Stimulated activated effector memory CD8-positive, alpha-beta T cell treated with anti-CD3 and anti-CD28 coated beads, Interleukin-12 subunit alpha, Interleukin-12 subunit beta, amount 100 ng/mL, for 72 hours (primary cell): ENCODE measurements around the gene SLC6A4.
"Not testable (repeated sequence)": the region's sequence is repeated elsewhere in the genome, so short reads cannot be mapped to it uniquely, and the experiment has no call there.

ENCODE experiments used
- ATAC-seq: fragments of 150-1000 bp; cut with Tn5 transposase; 2 replicates; pipeline ENCODE4 v1.10.0; 2021
- DNase-seq, 2 donors: peaks; one replicate each; pipeline ENCODE4 v3.0.0; 2021 to 2022; ENCODE audit warnings: low spot score in 2 of 2
- H3K27ac Mint-ChIP-seq: one replicate; pipeline ENCODE4 v1.8.0; 2022; ENCODE audit warnings: mild to moderate bottlenecking, mixed read lengths
- H3K36me3 Mint-ChIP-seq: one replicate; pipeline ENCODE4 v1.8.0; 2022; ENCODE audit warnings: mild to moderate bottlenecking, mixed read lengths
- H3K4me1 Mint-ChIP-seq: one replicate; pipeline ENCODE4 v1.8.0; 2022; ENCODE audit warnings: mixed read lengths
- H3K4me3 Mint-ChIP-seq: one replicate; pipeline ENCODE4 v1.8.0; 2022; ENCODE audit warnings: mild to moderate bottlenecking, mixed read lengths
- H3K9me3 Mint-ChIP-seq: one replicate; pipeline ENCODE4 v1.8.0; 2022; ENCODE audit warnings: mixed read lengths

Gene SLC6A4

GRCh38 chr17:30232015-30232823 lies 3.3 kb downstream of the SLC6A4 start:
- Mint-ChIP-seq H3K27ac (no peak overlapping the region), H3K4me1 (peaks cover 20% of the 10 kb centered on the region), H3K4me3 (no peak overlapping the region), H3K9me3 (no peaks in the 10 kb centered on the region), H3K36me3 (no peaks in the 10 kb centered on the region)
- no peak for DNase-seq
- ATAC-seq, result no peak

- Mint-ChIP-seq H3K4me1 (peaks cover 14% of the 10 kb centered on the region), H3K27ac (no peak overlapping the region), H3K9me3 (no peaks in the 10 kb centered on the region), H3K4me3 (no peak overlapping the region), H3K36me3 (no peaks in the 10 kb centered on the region)
- ATAC-seq (no peak), DNase-seq (no peak)
Observed at GRCh38 chr17:30230596-30231125, 4.8 kb downstream of the SLC6A4 start.

- DNase-seq, ATAC-seq: not testable (repeated sequence)
Observed at GRCh38 chr17:30230009-30230408, 5.5 kb downstream of the SLC6A4 start.

GRCh38 chr17:30229012-30229411 lies 6.5 kb downstream of the SLC6A4 start:
- no peak for DNase-seq
- no peak overlapping the region for H3K4me3 Mint-ChIP-seq
- ATAC-seq, result no peak
- no peaks in the 10 kb centered on the region for H3K36me3 Mint-ChIP-seq
- no peak overlapping the region for H3K27ac Mint-ChIP-seq
- no peaks in the 10 kb centered on the region for H3K9me3 Mint-ChIP-seq
- H3K4me1 Mint-ChIP-seq, result peaks cover 9% of the 10 kb centered on the region

More at GRCh38 chr17:30230009-30230408, 5.5 kb downstream of the SLC6A4 start:
- peaks cover 12% of the 10 kb centered on the region for H3K4me1 Mint-ChIP-seq
- H3K27ac Mint-ChIP-seq, H3K4me3 Mint-ChIP-seq, H3K9me3 Mint-ChIP-seq, H3K36me3 Mint-ChIP-seq: not testable (repeated sequence)

GRCh38 chr17:30228011-30228410 lies 7.5 kb downstream of the SLC6A4 start:
- no peaks in the 10 kb centered on the region for H3K36me3 Mint-ChIP-seq
- ATAC-seq (no peak), DNase-seq (no peak)
- H3K4me3 Mint-ChIP-seq, result no peak overlapping the region
- peaks cover 9% of the 10 kb centered on the region for H3K4me1 Mint-ChIP-seq
- no peak overlapping the region for H3K27ac Mint-ChIP-seq
- H3K9me3 Mint-ChIP-seq, result no peaks in the 10 kb centered on the region

- no peaks in the 10 kb centered on the region for H3K36me3 Mint-ChIP-seq
- no peak overlapping the region for H3K4me3 Mint-ChIP-seq
- ATAC-seq, result no peak
- DNase-seq, result no peak
- peaks cover 9% of the 10 kb centered on the region for H3K4me1 Mint-ChIP-seq
- H3K27ac Mint-ChIP-seq, result no peak overlapping the region
- H3K9me3 Mint-ChIP-seq, result no peaks in the 10 kb centered on the region
Observed at GRCh38 chr17:30226878-30227277, 8.6 kb downstream of the SLC6A4 start.

- Mint-ChIP-seq H3K9me3 (no peaks in the 10 kb centered on the region), H3K27ac (no peak overlapping the region), H3K4me1 (peaks cover 9% of the 10 kb centered on the region), H3K4me3 (no peak overlapping the region), H3K36me3 (no peaks in the 10 kb centered on the region)
- DNase-seq (no peak), ATAC-seq (no peak)
Observed at GRCh38 chr17:30225919-30226553, 9.5 kb downstream of the SLC6A4 start.

- no peak overlapping the region for H3K4me3 Mint-ChIP-seq
- DNase-seq, result no peak
- H3K36me3 Mint-ChIP-seq, result no peaks in the 10 kb centered on the region
- H3K27ac Mint-ChIP-seq, result no peak overlapping the region
- H3K4me1 Mint-ChIP-seq, result peaks cover 6% of the 10 kb centered on the region
- ATAC-seq, result no peak
- no peaks in the 10 kb centered on the region for H3K9me3 Mint-ChIP-seq
Observed at GRCh38 chr17:30225112-30225511, 10.4 kb downstream of the SLC6A4 start.

- DNase-seq, result no peak
- no peaks in the 10 kb centered on the region for H3K4me1 Mint-ChIP-seq
- no peak overlapping the region for H3K4me3 Mint-ChIP-seq
- H3K36me3 Mint-ChIP-seq, result no peaks in the 10 kb centered on the region
- H3K27ac Mint-ChIP-seq, result no peak overlapping the region
- H3K9me3 Mint-ChIP-seq, result no peaks in the 10 kb centered on the region
- ATAC-seq, result no peak
Observed at GRCh38 chr17:30224419-30224960, 11.0 kb downstream of the SLC6A4 start.

GRCh38 chr17:30222721-30223175 lies 12.7 kb downstream of the SLC6A4 start:
- Mint-ChIP-seq H3K36me3 (no peaks in the 10 kb centered on the region), H3K27ac (no peak overlapping the region), H3K9me3 (no peaks in the 10 kb centered on the region), H3K4me1 (no peaks in the 10 kb centered on the region), H3K4me3 (no peak overlapping the region)
- no peak for DNase-seq
- ATAC-seq, result no peak

GRCh38 chr17:30222251-30222650 lies 13.2 kb downstream of the SLC6A4 start:
- H3K4me1 Mint-ChIP-seq, result no peaks in the 10 kb centered on the region
- ATAC-seq (no peak), DNase-seq (no peak)
- no peak overlapping the region for H3K4me3 Mint-ChIP-seq
- H3K9me3 Mint-ChIP-seq, result no peaks in the 10 kb centered on the region
- no peak overlapping the region for H3K27ac Mint-ChIP-seq
- no peaks in the 10 kb centered on the region for H3K36me3 Mint-ChIP-seq

GRCh38 chr17:30221346-30221745 lies 14.2 kb downstream of the SLC6A4 start:
- H3K27ac Mint-ChIP-seq, result no peak overlapping the region
- DNase-seq (no peak), ATAC-seq (no peak)
- H3K9me3 Mint-ChIP-seq, result no peaks in the 10 kb centered on the region
- H3K4me3 Mint-ChIP-seq, result no peak overlapping the region
- no peaks in the 10 kb centered on the region for H3K36me3 Mint-ChIP-seq
- H3K4me1 Mint-ChIP-seq, result no peaks in the 10 kb centered on the region

- H3K4me3 Mint-ChIP-seq, result no peak overlapping the region
- H3K27ac Mint-ChIP-seq, result no peak overlapping the region
- no peaks in the 10 kb centered on the region for H3K4me1 Mint-ChIP-seq
- H3K9me3 Mint-ChIP-seq, result no peaks in the 10 kb centered on the region
- H3K36me3 Mint-ChIP-seq, result no peaks in the 10 kb centered on the region
- ATAC-seq (no peak), DNase-seq (no peak)
Observed at GRCh38 chr17:30220414-30220813, 15.1 kb downstream of the SLC6A4 start.

- no peaks in the 10 kb centered on the region for H3K36me3 Mint-ChIP-seq
- no peaks in the 10 kb centered on the region for H3K9me3 Mint-ChIP-seq
- no peaks in the 10 kb centered on the region for H3K4me1 Mint-ChIP-seq
- H3K27ac Mint-ChIP-seq, result no peak overlapping the region
- no peak for ATAC-seq
- H3K4me3 Mint-ChIP-seq, result no peak overlapping the region
- DNase-seq, result no peak
Observed at GRCh38 chr17:30219833-30220232, 15.7 kb downstream of the SLC6A4 start.

GRCh38 chr17:30219315-30219714 lies 16.2 kb downstream of the SLC6A4 start:
- Mint-ChIP-seq H3K36me3 (no peaks in the 10 kb centered on the region), H3K27ac (no peak overlapping the region)

GRCh38 chr17:30218799-30219198 lies 16.7 kb downstream of the SLC6A4 start:
- no peaks in the 10 kb centered on the region for H3K9me3 Mint-ChIP-seq
- H3K4me1 Mint-ChIP-seq, result no peaks in the 10 kb centered on the region
- H3K4me3 Mint-ChIP-seq, result no peak overlapping the region
- ATAC-seq, result peak; percentile 57
- H3K27ac Mint-ChIP-seq, result no peak overlapping the region
- no peak for DNase-seq
- H3K36me3 Mint-ChIP-seq, result no peaks in the 10 kb centered on the region

More at GRCh38 chr17:30219315-30219714, 16.2 kb downstream of the SLC6A4 start:
- DNase-seq, result no peak
- no peak for ATAC-seq
- Mint-ChIP-seq H3K4me1 (no peaks in the 10 kb centered on the region), H3K9me3 (no peaks in the 10 kb centered on the region), H3K4me3 (no peak overlapping the region)
